CD4-positive, alpha-beta T cell treated with Interleukin-17A for 4 hours (primary cell): ENCODE data around the gene DNAJC24.
"Not testable (repeated sequence)": the region's sequence is repeated elsewhere in the genome, so short reads cannot be mapped to it uniquely, and the experiment has no call there.

ENCODE experiments used
- DNase-seq: peaks from one replicate; pipeline ENCODE4 v3.0.0-alpha.2; 2020; ENCODE audit warnings: mixed read lengths

DNAJC24 gene, protein sequence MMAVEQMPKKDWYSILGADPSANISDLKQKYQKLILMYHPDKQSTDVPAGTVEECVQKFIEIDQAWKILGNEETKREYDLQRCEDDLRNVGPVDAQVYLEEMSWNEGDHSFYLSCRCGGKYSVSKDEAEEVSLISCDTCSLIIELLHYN

DNA sequence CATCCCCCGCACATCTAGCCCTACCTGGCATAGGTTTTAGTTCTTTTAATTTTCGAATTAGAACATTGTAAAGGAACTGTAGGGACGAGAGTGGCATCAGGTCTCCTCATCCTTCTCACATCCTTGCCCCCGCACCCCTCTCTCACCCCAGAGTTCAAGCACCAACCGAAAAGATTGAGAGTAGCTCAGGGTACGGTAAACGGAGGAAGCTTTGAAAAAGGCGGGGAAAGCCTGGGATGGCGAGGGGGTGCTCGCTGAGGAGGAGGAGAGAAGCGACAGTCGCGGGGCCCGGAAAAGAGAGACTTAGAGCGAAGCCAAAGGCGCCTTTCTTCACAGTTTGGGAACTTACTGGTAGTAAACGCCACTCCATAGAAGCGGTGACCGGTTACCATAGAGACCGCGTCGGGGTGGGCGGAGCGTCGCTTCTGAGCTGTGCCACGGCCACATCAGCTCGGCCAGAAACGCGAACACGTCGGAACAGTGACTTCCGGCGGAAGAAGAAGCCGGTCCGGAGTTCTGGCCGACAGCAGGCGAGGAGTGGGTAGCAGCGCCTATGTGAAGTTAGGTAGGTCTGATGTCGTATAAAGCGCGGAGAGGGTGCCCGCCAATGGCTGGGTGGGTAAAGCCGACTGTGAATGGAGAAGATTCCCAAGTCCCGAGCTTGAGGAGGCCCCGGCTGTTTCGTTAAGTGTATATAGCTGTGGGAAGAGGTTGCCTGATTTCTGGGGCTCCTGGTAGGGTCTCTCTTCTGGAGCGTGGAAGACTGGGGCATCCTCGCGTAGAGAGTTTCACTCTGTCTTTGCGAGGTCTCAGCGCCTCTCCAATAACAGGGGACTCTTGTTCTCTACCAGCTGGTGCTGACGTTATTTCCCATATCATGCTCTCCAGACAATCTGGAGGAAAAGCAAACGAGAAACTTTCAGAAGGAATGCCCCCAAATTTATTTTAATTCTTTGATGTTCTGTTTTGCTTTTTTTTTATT lies at the start of gene DNAJC24, which contains the start of gene DCDC1:
DNAJC24 (plus strand) TSS at position 513 of the 982 bp plus-strand sequence. CDS start 889 bp downstream, outside the sequence.
DCDC1 (minus strand) TSS at position 392 of the 982 bp plus-strand sequence. CDS start 41,459 bp downstream, outside the sequence.
- peak; percentile 97 for DNase-seq

- DNase-seq, result not testable (repeated sequence)
Observed at GRCh38 chr11:31321494-31321893, 48.2 kb upstream of the DNAJC24 start.

GRCh38 chr11:31323145-31323544 lies 46.5 kb upstream of the DNAJC24 start:
- DNase-seq, result no peak

DNA sequence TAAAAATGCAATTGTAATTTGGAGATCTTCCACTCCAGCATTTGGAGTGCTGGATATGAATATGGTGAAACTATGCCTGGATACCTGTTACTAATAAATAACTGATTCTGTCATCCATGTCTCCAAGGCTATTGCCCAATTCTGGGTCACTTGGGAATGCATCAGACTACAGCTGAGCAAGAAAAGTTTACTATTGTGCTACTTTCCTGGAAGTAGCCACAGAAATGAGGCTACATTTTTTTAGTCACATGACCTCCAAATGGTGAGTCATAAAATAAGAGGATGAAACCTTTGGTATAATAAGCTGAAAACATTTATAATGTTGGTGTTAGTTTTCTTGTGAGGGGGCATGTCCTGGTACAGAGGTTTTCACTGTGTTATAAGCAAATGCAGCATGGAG lies 44.5 kb upstream of the DNAJC24 start:
- DNase-seq, result no peak

DNA sequence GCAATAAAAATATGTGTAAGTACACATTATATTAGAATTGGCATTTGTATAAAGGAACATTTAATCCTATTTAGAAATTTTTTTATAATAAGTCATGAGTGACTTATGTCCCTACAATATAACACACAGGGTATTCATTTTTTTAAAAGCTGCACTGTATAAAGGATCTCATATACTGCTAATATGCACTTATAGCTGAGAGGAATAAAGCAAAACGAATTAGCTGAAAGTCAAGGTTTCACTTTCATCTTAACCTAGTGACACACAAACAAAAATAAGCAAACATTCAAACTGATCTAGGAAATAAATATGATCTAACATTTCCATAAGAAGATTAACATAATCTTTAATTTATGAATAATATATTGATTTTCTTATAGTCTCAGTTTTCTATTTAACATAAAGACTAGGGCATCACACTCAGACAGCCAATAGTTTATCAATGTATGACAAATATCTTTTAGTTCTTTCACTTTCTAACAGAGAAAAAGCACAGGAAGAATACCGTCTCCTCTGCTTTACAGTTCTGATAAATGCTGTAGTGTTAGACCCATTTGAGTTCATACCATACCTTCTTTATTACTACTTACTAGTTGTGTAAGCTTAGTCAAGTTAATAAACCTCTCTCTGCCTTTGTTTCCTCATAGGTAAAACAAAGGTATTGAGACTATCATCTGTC lies 43.1 kb upstream of the DNAJC24 start:
- no peak for DNase-seq

- DNase-seq, result no peak
Observed at GRCh38 chr11:31327417-31327816, 42.2 kb upstream of the DNAJC24 start.

DNA sequence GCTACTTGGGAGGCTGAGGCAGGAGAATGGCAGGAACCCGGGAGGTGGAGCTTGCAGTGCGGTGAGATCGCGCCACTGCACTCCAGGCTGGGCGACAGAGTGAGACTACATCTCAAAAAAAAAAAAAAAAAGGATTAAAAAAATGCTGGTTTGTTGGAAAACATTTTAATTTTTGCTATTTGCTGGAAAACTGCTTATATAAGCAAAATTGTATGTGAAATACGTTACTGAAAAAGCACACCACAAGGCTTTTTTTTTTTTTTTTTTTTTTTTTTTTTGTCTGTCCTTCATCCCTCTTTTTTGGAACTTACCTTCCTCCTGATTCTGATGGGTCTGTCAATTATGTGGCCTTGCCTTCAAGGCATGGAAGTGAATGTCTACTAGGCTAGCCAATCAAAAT lies 41.0 kb upstream of the DNAJC24 start:
- no peak for DNase-seq

DNA sequence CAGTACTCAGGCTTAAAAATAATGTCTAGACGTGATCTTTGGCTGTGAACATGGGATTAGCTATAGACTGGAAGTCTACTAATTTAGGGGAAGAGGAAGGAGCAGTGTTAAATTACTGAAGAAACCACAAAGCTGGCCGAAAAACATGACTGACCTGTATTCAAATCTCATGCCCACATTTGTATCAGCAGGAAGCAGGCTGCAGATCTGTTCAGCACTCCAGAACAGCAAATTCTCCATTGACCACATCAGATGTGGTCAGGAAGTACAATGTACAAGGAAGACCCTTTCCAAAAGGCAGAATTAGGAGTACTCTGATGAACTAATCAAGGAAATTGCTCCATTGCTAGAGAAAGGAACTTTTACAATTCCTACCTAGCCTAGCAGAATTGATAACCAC lies 31.9 kb upstream of the DNAJC24 start:
- DNase-seq, result no peak

DNA sequence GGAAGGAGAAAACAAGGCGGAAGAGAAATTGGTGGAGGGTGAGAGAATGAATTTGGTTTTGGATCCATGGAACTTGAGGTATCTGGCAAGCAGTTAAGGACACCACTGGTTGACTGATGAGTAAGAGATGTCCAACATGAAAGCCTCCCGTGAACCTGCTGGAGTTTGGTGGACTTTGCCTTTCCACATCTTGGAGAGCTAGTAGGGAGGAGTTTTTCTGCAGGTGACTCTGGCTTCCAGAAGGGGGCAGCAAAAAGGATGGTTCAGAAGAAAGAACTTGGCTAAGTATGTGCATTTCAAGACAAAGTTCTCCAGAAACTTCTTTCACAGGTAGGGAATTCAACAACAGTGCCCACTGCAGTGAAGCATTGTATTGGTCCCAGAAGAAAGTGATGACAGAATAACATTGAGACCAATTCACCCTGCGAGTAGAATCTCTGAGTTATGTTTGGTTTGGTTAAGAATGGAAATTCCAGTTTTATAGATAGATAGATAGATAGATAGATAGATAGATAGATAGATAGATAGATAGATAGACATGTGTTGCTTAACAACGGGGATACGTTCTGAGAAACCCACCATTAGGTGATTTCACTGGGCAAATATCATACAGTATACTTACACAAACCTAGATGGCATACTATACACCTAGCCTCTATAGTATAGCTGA lies 28.6 kb upstream of the DNAJC24 start:
- DNase-seq, result peak; percentile 22

- no peak for DNase-seq
Observed at GRCh38 chr11:31351168-31351567, 18.5 kb upstream of the DNAJC24 start.

DNA sequence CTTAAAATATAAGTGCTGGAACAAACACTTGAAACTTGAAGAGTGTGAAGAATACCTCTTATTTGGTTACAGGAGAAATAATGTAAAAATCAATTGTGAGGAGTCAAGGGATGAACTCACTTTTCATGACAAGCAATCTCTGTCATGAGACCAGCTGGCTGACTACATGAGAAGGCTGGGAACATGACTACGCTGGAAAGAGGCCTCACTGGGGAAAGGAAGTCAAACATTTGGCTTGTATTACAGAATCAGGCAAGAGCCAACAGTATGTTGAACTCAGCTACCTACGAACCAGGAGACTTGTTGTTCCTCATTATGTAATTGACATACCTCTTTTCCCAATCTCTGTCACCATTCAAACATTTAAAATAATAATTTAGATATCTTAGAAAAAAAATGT lies 14.5 kb upstream of the DNAJC24 start:
- no peak for DNase-seq

DNA sequence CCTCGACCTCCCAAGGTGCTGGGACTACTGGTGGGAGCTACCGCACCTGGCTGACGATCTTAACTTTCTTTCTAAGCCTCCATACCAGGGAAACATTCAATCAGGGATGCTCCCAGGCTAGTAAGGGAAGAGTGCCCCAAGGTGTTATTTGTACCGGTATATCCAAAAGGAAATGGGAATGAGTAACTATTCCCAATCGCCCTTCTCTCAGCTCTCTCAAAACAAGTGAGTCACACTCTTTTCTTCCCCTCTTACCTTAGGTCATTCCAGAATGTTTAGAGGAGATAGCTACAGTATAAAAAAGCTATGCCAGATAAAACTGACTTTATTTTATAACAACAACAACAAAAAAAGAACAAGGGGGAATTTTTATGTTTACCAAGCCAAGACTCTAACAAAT lies 13.8 kb upstream of the DNAJC24 start:
- DNase-seq, result no peak

DNA sequence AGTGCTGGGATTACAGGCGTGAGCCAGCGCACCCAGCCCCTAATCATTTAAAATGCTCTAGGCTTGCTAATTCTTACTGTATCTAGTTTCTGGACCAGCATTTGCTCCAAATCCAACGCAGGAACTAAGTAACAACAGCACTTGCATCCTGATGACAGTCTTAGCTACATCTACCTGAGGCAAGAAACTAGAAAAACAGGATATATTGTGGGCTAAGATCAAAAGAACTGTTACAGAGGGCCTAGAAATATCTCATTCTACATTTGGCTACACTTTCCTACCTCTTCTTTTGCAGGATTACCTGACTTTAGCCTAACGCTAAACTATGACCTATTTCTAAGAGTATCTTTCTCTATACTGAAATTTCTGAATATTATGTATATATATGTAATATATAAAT lies 7.9 kb upstream of the DNAJC24 start:
- DNase-seq, result no peak

- peak; percentile 38 for DNase-seq
Observed at GRCh38 chr11:31366795-31367194, 2.9 kb upstream of the DNAJC24 start.

- DNase-seq, result no peak
Observed at GRCh38 chr11:31375879-31376278, 6.2 kb downstream of the DNAJC24 start.

DNA sequence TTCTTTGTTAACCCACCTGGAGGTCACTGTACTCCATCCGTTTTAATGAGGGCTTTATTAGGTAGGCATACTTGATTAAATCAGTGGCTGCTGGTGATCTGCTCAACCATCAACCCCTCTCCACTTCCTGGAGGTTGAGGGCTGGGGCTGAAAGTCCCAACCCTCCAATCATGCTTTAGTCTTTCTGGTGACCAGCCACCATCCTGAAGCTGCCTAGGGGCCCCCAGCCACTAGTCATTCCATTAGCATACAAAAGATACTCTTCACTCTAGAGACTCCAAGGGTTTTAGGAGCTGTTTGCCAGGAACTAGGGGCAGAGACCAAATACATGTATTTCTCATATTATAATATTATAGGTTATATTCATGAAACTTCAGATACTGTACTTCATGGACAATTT lies 13.5 kb downstream of the DNAJC24 start:
- no peak for DNase-seq

GRCh38 chr11:31387379-31387778 lies 17.7 kb downstream of the DNAJC24 start:
- no peak for DNase-seq

- no peak for DNase-seq
Observed at GRCh38 chr11:31397239-31397834, 27.7 kb downstream of the DNAJC24 start.

GRCh38 chr11:31404614-31405013 lies 35.0 kb downstream of the DNAJC24 start:
- no peak for DNase-seq

DNA sequence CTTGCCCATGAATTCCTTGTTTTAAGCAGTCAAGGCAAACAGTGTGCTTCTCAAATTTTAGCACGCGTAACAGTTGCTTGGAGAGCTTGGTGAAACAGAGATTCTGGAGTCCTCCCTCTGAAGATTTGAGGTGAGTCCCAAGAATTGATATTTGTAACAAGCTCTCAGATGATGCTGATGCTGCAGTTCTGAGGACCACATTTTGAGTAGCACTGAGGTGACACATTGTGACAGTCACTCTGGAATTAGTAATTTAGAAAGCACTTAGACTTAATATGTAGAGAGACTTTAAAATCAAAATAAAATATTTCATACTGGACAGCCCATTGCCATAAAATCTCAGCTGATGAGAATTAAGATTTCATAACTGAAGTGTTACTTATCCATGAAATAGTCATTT lies 38.5 kb downstream of the DNAJC24 start:
- no peak for DNase-seq

DNA sequence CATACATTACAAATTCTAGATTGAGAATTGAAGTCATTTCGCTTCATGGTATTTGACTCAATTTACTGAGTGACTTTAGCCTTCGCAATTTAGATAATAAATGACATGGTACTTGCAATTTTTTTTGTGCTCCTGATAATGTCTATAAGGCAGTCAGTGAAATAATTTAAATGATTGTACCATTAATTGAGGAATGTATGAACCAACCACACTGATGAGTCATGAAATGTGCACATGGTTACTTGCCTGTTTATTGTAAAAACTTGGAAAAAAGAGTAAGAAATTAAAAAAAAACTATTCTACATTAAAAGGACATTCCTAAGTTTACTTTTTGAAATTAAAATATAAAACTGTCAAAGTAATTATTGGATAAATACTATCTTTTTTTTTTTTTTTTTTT lies 43.3 kb downstream of the DNAJC24 start:
- DNase-seq, result no peak

DNA sequence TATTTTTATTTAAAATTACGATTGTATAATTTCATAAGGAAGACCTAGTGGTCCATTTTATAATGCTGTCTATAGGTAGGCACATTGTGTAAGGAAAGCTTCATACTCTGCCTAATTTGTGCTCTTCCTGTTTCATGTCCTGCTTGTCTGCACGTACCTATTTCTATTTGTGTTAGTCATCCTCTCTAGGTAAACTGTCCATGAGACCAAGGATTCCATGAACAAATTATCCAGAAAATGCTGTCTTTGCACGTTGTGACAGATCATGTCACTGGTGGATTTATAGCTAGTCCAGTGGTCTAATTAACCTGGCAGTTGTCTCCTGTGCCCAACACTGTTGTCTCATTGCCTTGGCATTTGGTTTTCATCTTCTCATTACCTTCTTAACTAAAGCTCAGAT lies 44.7 kb downstream of the DNAJC24 start:
- DNase-seq, result no peak

- no peak for DNase-seq
Observed at GRCh38 chr11:31415435-31415834, 45.8 kb downstream of the DNAJC24 start.
